Subcutaneous adipose tissue (tissue), 4 donors: ENCODE data around the gene JAKMIP2. TPM values are rescaled to one million over a fixed set of nuclear protein-coding genes. Genes with fewer than 3 reads are reported as not detected.

Experiments used
- total RNA-seq, 4 donors: library from RNA; depleted of rRNA; stranded (reverse); fragments of >200 nt; gene quantifications; one replicate each; pipeline ENCODE4 v1.1.0, GENCODE V29; 2016
- TF ChIP-seq, protein P1 (sequence below): fragments of 450-650 bp; IDR thresholded peaks from one replicate; pipeline ENCODE4 v1.5.1; 2016; ENCODE audit warnings: low read depth, mild to moderate bottlenecking, control low read depth, antibody characterized with exemption, moderate library complexity

Gene JAKMIP2
- total RNA-seq, 4 donors from 2014 or later = 0.19 to 13.4 (median 2.0) TPM; not detected in 1

DNA sequence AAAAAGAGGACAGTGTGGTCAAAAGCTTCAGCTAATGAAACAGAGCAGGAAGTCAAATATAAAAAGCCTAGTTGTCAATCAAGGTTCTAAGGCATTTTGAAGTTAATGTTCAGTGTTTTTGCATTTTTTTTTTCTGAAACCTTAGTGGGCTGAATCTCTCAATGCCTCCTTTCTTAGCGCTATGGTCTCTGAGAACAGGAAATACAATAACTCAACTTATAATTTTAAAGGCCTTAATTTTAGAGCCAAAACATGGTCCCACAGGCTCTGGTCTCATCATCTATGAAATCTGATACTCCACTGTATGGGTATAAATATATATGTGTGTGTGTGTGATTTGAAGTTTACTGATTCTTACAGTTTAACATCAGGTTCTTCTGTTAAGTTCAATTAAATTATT lies 209.3 kb downstream of the JAKMIP2 start:
- TF ChIP-seq, protein P1, sequence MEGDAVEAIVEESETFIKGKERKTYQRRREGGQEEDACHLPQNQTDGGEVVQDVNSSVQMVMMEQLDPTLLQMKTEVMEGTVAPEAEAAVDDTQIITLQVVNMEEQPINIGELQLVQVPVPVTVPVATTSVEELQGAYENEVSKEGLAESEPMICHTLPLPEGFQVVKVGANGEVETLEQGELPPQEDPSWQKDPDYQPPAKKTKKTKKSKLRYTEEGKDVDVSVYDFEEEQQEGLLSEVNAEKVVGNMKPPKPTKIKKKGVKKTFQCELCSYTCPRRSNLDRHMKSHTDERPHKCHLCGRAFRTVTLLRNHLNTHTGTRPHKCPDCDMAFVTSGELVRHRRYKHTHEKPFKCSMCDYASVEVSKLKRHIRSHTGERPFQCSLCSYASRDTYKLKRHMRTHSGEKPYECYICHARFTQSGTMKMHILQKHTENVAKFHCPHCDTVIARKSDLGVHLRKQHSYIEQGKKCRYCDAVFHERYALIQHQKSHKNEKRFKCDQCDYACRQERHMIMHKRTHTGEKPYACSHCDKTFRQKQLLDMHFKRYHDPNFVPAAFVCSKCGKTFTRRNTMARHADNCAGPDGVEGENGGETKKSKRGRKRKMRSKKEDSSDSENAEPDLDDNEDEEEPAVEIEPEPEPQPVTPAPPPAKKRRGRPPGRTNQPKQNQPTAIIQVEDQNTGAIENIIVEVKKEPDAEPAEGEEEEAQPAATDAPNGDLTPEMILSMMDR = no peak

DNA sequence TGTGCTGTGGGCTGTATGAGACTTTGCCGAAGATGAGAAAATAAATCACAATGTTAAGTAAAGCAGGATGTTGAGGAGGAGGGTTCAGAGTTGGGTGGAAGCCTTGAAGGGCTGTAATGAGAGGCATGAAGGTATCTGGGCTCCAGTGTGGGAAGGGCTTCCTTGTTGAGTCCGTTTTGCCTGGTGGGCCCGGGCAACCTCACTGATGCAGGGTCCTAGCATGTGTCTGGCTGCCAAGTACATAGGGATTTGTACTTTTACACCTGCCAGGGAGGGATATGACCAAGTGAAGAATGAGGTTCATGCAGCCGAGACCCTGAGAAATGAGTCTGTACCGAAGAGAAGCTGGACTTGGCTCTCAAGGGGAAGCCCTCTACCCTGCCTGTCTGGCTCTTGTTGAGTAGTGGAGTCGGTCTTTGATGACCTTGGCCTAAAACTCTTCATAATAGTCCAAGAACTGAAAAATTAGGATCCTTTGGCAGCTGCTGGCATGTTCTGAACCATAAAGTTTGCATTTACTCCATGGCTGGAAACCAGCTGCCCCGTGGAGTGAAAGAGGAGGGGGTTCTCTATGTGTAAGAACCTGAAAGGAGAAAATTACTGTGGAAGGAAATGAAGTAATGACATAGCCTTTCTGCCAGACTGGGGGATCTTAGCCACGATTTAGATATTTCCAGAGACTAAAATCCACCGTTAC lies 213.7 kb downstream of the JAKMIP2 start:
- TF ChIP-seq, protein P1 = no peak

DNA sequence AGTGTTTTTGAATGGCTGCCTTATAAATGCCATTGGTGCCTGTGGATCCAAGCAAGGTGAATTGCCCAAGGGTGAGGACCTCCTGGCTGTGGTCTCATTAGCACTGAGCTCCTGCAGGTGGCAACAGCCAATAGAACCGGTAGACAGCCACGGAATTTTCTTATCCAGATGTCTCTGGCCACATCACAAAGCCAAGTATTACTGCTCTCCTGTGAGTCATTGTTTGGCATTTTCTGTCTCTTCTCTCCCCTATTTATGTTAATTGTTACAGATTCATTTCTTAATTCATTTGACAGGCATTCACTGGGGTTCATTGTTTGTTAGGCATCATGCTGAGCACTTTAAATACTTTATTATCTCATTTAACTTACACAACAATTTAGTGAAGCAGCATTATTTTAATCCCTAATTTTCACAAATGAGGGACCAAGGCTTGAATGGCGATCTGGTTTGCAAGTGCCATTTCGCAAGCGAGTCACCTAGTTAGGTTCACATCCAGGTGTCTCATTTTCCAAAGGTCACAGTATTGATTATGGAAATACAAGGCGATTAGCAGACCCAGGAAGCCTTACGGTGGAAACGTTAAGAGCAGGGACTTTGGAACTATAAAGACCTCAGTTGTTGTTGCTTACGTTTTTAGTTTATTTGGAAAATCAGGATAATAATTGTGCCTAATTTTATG lies 214.5 kb downstream of the JAKMIP2 start:
- TF ChIP-seq, protein P1 = no peak

DNA sequence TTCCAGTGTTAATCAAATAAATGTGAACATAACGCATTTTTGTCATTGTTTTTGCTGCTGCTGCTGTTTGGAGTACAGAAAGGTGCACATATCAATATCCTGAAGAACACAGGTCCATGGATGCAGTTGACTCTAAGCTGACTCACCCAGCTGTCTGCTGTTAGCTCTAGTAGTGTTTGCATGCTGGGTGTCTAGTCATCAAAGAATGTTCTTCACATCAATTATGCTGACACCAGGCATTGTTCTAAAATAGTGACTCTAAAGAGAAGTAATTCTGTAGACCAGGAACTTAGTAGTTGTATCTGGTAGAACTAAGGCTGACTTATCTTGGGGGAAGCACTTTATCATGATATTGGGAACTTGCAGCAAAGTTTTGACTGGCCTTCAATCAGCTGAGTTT lies 217.0 kb downstream of the JAKMIP2 start:
- TF ChIP-seq, protein P1 = no peak

DNA sequence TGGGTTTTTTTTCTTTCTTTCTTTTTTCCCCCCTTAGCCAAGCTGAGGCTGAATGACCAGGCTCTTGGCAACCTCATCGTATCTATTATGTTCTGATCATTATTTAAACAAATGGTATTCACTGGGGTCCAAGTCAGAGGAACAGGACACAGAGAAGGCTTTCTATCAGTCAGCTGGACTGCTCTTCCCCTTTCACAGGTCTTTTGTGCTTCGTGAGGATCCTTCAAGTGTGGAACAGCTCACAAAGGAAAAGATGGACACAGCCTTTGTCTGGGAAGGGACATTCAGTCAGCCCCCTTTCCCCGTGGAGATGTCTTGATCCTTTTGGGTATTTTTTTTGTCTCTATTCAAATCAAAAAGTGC lies 218.4 kb downstream of the JAKMIP2 start:
- TF ChIP-seq, protein P1 = no peak

DNA sequence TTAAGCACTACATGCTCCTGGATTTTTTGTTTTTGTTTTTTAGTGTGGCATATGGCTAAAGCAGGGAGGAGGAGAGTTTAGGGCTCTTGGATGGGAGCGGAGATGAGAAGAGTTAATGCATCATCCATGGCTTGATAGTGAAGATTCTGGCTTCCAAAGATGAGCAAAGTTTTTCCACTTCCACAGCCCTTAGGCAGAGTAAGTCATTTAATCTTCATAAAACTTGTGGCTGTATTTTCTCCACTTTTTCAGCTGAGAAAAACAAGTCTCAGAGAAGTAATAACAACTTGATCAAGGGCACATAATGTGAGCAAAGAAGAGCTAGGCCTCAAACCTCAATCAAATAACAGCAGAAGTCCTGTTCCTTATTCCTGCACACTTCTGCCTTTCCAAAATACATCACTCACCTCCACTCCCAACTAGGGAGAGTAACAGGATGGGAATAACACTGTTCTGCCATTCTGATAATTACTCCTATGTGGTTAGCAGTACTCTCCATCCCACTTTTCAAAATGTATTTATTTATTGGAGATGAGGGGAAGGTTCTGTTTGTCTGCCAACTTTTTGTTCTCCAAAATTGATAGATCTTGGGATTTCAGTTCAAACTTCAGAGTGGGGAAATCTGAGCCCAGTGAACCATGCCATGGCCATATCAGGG lies 218.9 kb downstream of the JAKMIP2 start:
- TF ChIP-seq, protein P1 = no peak

DNA sequence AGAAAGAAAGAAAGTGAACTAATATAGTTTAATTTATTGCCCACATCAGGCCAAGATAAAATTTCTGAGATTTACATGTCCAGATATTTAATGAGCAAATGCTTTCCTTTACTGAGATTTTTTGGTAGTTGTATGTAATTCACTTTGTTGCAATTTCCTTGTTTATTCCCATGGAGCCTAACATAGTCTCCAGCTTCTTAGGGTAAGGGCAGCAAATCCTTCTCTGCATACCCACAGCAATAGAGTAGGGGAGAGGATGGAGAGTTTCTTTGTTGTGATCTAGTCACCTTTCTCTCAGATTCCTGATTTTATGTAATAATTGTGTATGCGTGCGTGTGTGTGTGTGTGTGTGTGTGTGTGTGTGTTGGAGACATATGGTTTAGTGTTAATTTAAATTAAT lies 221.1 kb downstream of the JAKMIP2 start:
- TF ChIP-seq, protein P1 = no peak
